ENCODE data around the gene FLRT1. TPM values are rescaled to one million over a fixed set of nuclear protein-coding genes. Genes with fewer than 3 reads are reported as not detected.

Gene FLRT1
- total RNA-seq, 1 donor from 2014 or later, result not detected

GRCh38 chr11:64071849-64072248 is 36.1 kb downstream of the FLRT1 start:
- no peak for DNase-seq (ENCODE audit: low read depth)
- H3K4me3 ChIP-seq (ENCODE audit: low read depth, low read length), result no peak overlapping the region
- TF ChIP-seq CTCF (conservative IDR thresholded peaks at IDR 0.05; ENCODE audit: low read depth, low read length), result no peak

GRCh38 chr11:64072403-64072802 is 36.7 kb downstream of the FLRT1 start:
- no peak for DNase-seq (ENCODE audit: low read depth)
- H3K4me3 ChIP-seq (ENCODE audit: low read depth, low read length), result no peak overlapping the region
- TF ChIP-seq CTCF (conservative IDR thresholded peaks at IDR 0.05; ENCODE audit: low read depth, low read length), result no peak

GRCh38 chr11:64072871-64073270 is 37.1 kb downstream of the FLRT1 start:
- H3K4me3 ChIP-seq (ENCODE audit: low read depth, low read length), result no peak overlapping the region
- no peak for DNase-seq (ENCODE audit: low read depth)
- TF ChIP-seq CTCF (conservative IDR thresholded peaks at IDR 0.05; ENCODE audit: low read depth, low read length), result no peak

- H3K4me3 ChIP-seq (ENCODE audit: low read depth, low read length), result no peak overlapping the region
- no peak for TF ChIP-seq CTCF (conservative IDR thresholded peaks at IDR 0.05; ENCODE audit: low read depth, low read length)
- no peak for DNase-seq (ENCODE audit: low read depth)
Observed at GRCh38 chr11:64073542-64073941, 37.8 kb downstream of the FLRT1 start.

- DNase-seq (ENCODE audit: low read depth), result no peak
- H3K4me3 ChIP-seq (ENCODE audit: low read depth, low read length), result no peak overlapping the region
- TF ChIP-seq CTCF (conservative IDR thresholded peaks at IDR 0.05; ENCODE audit: low read depth, low read length), result no peak
Observed at GRCh38 chr11:64074239-64074638, 38.5 kb downstream of the FLRT1 start.

- no peak overlapping the region for H3K4me3 ChIP-seq (ENCODE audit: low read depth, low read length)
- no peak for TF ChIP-seq CTCF (conservative IDR thresholded peaks at IDR 0.05; ENCODE audit: low read depth, low read length)
- no peak for DNase-seq (ENCODE audit: low read depth)
Observed at GRCh38 chr11:64076758-64077157, 41.0 kb downstream of the FLRT1 start.

GRCh38 chr11:64077607-64078006 is 41.9 kb downstream of the FLRT1 start:
- no peak overlapping the region for H3K4me3 ChIP-seq (ENCODE audit: low read depth, low read length)
- no peak for TF ChIP-seq CTCF (conservative IDR thresholded peaks at IDR 0.05; ENCODE audit: low read depth, low read length)
- no peak for DNase-seq (ENCODE audit: low read depth)

Data from epithelial cell of proximal tubule (primary cell).